GM23248 (cell line): ENCODE results near the gene STXBP6. TPM values are rescaled to one million over a fixed set of nuclear protein-coding genes. Genes with fewer than 3 reads are reported as not detected.

Source experiments
- DNase-seq: peaks from one replicate; pipeline ENCODE4 v3.0.0-alpha.2; 2015
- H2AFZ ChIP-seq: fragments of 200-600 bp; sonication (generic); 2 replicates; pipeline ENCODE4 v1.6.1; 2016; ENCODE audit warnings: antibody characterized with exemption
- H3F3A ChIP-seq: fragments of 200-600 bp; sonication (generic); 2 replicates; pipeline ENCODE4 v1.6.1; 2016; ENCODE audit warnings: mild to moderate bottlenecking, antibody characterized with exemption, mixed run types; ENCODE audit not compliant: insufficient read depth
- H3K27ac ChIP-seq: fragments of 200-600 bp; sonication (generic); 2 replicates; pipeline ENCODE4 v1.5.1; 2016; ENCODE audit warnings: mild to moderate bottlenecking
- H3K27me3 ChIP-seq: fragments of 200-600 bp; sonication (generic); replicated peaks from 2 replicates; pipeline ENCODE4 v1.6.1; 2016; ENCODE audit warnings: mild to moderate bottlenecking; ENCODE audit not compliant: insufficient read depth
- H3K36me3 ChIP-seq: fragments of 200-600 bp; sonication (generic); 2 replicates; pipeline ENCODE4 v1.6.1; 2016; ENCODE audit warnings: low read depth, mild to moderate bottlenecking
- H3K4me1 ChIP-seq: fragments of 200-600 bp; sonication (generic); 2 replicates; pipeline ENCODE4 v1.6.1; 2016; ENCODE audit warnings: mild to moderate bottlenecking; ENCODE audit not compliant: insufficient read depth
- H3K4me2 ChIP-seq: fragments of 200-600 bp; sonication (generic); one replicate; pipeline ENCODE4 v1.6.1; 2016; ENCODE audit warnings: mild to moderate bottlenecking; ENCODE audit not compliant: unreplicated experiment
- H3K4me3 ChIP-seq: fragments of 200-600 bp; sonication (generic); 2 replicates; pipeline ENCODE4 v1.5.1; 2016; ENCODE audit warnings: mild to moderate bottlenecking
- H3K79me2 ChIP-seq: fragments of 200-600 bp; sonication (generic); 2 replicates; pipeline ENCODE4 v1.6.1; 2016; ENCODE audit warnings: mild to moderate bottlenecking; ENCODE audit not compliant: insufficient read depth
- H3K9ac ChIP-seq: fragments of 200-600 bp; sonication (generic); 2 replicates; pipeline ENCODE4 v1.6.1; 2016; ENCODE audit warnings: mild to moderate bottlenecking
- H3K9me2 ChIP-seq: fragments of 200-600 bp; sonication (generic); 2 replicates; pipeline ENCODE4 v1.6.1; 2016; ENCODE audit warnings: mixed run types, mild to moderate bottlenecking, moderate library complexity; ENCODE audit not compliant: insufficient read depth
- H3K9me3 ChIP-seq: fragments of 200-600 bp; sonication (generic); one replicate; pipeline ENCODE4 v1.6.1; 2017; ENCODE audit warnings: low read depth
- H4K20me1 ChIP-seq: fragments of 200-600 bp; sonication (generic); 2 replicates; pipeline ENCODE4 v1.6.0; 2016; ENCODE audit not compliant: insufficient read depth
- EZH2 ChIP-seq: fragments of 200-600 bp; sonication (generic); IDR thresholded peaks from 2 replicates; pipeline ENCODE4 v1.6.1; 2018; ENCODE audit warnings: antibody characterized with exemption, mild to moderate bottlenecking; ENCODE audit not compliant: insufficient read depth, poor library complexity, severe bottlenecking
- EZH2phosphoT487 ChIP-seq: fragments of 200-600 bp; sonication (generic); IDR thresholded peaks from 2 replicates; pipeline ENCODE4 v1.6.1; 2018; ENCODE audit warnings: antibody characterized with exemption, moderate library complexity, mild to moderate bottlenecking, low read depth; ENCODE audit not compliant: insufficient read depth
- whole genome bisulfite sequencing, 2 experiments: methylation state at CpG; one replicate each; pipeline ENCODE4 v1.1.6; 2015 to 2017; ENCODE audit warnings: low lambda C conversion rate in 2 of 2, low coverage in 1 of 2; ENCODE audit errors: missing lambda C conversion rate in 2 of 2; 5-methylcytosine and 5-hydroxymethylcytosine counted together
- in situ Hi-C: fragments of 300-500 bp; cut with MboI; formaldehyde crosslinking; loops from 2 replicates; pipeline ENCODE4 v1.15.0; 2020
- polyA plus RNA-seq: library from polyadenylated mRNA; unstranded; fragments of >200 nt; fragmentation: Nextera tagmentation; extraction: Ambion mirVana; gene quantifications from 2 replicates; pipeline ENCODE4 v1.2.1, GENCODE V29; 2016
- total RNA-seq: library from RNA; depleted of rRNA; stranded (reverse); fragments of >200 nt; shearing (Covaris generic); gene quantifications from 2 replicates; pipeline ENCODE4 v1.2.3, GENCODE V29; 2014; rRNA removed

STXBP6 gene
- 13.9 and 14.4 TPM in 2 replicates for total RNA-seq
- polyA plus RNA-seq: 16.9 and 19.6 TPM in 2 replicates

DNA sequence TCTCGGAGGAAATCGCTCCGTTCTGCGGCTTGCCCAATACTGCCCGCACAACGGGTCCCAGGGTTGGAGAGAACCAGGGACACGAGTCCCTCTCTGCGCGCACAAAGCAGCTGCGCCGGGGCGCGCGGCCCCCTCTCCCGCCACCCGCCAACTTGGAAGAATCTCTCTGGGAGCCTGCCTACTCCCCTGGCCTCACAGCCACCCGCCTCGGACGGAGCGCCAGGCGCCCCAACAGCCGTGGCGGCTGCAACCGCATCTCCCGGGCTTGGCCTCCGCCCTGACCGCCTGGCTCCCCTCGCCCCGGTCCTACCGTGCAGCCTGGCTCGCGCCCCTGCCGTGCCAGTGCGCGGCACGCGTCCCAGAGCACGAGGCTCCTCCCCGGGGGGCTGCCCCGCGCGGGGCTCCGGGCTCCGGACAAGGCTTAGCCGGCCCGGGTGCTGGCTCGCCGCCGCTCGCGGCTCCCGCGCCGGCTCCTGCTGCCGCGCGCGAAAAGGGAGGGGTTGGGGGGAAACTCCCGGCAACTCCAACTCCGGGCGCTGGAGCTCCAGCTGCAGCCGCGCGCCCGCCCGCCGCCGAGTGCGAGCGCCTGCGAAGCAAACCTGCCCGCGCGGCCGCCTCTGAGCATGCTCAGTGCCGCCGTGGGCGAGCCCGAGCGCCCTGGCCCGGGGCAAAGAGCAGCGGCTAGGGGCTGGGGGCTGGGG, at the start of gene STXBP6:
Gene STXBP6 (minus strand): TSS at position 580 of the 701 bp plus-strand sequence. CDS start 75,329 bp downstream, outside the sequence.
- Histone ChIP-seq H3F3A (peaks cover 11% of the 10 kb centered on the region; the same call in 1 of the 2 replicates), H3K4me3 (peak within 1 kb of the TSS; percentile 87), H3K4me2 (peak within 1 kb of the TSS; percentile 93), H3K9me2 (no peaks in the 10 kb centered on the region), H3K27ac (peak within 1 kb of the TSS; percentile 61), H3K27me3 (no peaks in the 10 kb centered on the region), H3K4me1 (peaks cover 18% of the 10 kb centered on the region), H3K36me3 (no peaks in the 10 kb centered on the region), H3K9me3 (no peaks in the 10 kb centered on the region), H2AFZ (peak within 1 kb of the TSS; percentile 81), H3K79me2 (peaks cover 24% of the 10 kb centered on the region), H3K9ac (peak within 1 kb of the TSS; percentile 82), H4K20me1 (no peaks in the 10 kb centered on the region)
- in situ Hi-C loops: loop anchor here (10.0 kb wide), 1 partner anchor 235 kb away; no protein-coding TSS in a partner anchor
- WGBS, 2 experiments: 1 to 2% methylated on average over 48 to 50 of the region's 82 CpGs
- TF ChIP-seq EZH2 (no peak), EZH2phosphoT487 (no peak)
- peak; percentile 92 for DNase-seq

DNA sequence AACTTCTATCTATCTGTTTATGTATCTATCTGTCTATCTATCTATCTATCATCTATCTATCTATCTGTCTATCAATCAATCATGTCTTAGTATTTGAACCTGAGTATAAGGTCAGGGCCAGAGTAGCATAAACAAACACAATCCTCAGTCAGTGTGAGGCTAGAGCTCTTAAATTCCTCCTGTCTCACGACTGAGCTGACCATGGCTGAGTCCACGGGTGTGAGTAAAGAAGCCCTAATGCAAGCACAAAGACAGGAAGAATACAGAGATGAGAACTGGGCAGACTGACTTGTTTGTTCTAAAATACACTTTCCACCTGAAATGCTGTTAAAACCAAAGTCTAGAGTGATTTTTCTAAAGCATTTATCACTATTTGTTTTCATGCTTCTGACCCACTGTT, 47.2 kb upstream of the STXBP6 start:
- Histone ChIP-seq H3K79me2 (no peaks in the 10 kb centered on the region), H3K4me1 (peaks cover 6% of the 10 kb centered on the region), H3K9ac (no peak overlapping the region), H3K4me2 (no peak overlapping the region), H3K36me3 (no peaks in the 10 kb centered on the region), H3F3A (no peaks in the 10 kb centered on the region), H3K27ac (no peak overlapping the region), H4K20me1 (no peaks in the 10 kb centered on the region), H3K9me3 (no peaks in the 10 kb centered on the region), H3K4me3 (no peak overlapping the region), H3K9me2 (no peaks in the 10 kb centered on the region), H3K27me3 (no peaks in the 10 kb centered on the region), H2AFZ (no peak overlapping the region)
- in situ Hi-C loops: no loop called here
- no peak for DNase-seq
- 44 to 56% methylated on average over 2 of the region's 2 CpGs for WGBS, 2 experiments
- no peak for TF ChIP-seq EZH2
- no peak for TF ChIP-seq EZH2phosphoT487

DNA sequence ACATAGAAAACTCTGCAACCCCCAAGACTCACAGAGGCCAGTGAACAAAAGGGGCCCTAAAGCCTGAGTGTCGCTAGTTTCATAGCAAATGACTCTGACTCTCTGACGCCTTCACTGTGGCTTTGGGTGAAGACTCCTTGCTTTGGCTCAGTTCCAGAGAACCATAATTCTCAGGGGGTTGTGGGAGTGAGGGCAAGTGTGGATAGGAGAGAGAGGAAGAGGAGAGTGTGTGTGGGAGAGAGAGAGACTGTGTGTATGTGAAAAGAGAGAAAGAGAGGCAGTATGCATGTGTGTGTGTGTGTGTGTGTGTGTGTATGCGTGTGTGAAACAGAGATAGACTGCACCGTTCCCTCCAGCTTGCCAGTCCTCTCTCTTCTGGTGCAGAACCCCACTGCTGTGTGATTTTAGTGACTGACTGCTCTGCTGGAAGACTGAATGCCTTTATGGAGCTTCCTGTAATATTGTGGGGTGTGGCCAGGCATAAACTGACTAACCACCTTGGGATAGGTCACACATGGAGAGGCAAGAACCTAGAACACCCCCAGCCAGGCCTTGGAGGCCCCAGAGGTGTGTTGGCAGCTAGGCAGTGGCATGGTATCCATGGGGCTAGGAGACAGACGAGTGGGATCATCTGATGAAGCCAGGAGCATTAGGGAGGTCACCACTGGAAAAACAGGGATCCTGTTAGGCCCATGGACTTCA, 45.9 kb upstream of the STXBP6 start:
- no peak overlapping the region for H3K4me2 ChIP-seq
- peaks cover 17% of the 10 kb centered on the region for H3K4me1 ChIP-seq
- no peaks in the 10 kb centered on the region for H3K27me3 ChIP-seq
- in situ Hi-C loops: no loop called here
- no peaks in the 10 kb centered on the region for H4K20me1 ChIP-seq
- no peak for DNase-seq
- H3K36me3 ChIP-seq: no peaks in the 10 kb centered on the region
- 73 to 79% methylated on average over 5 of the region's 5 CpGs for WGBS, 2 experiments
- no peak overlapping the region for H3K27ac ChIP-seq
- TF ChIP-seq EZH2: no peak
- no peak for TF ChIP-seq EZH2phosphoT487
- H3F3A ChIP-seq: peaks cover 3% of the 10 kb centered on the region; the same call in 1 of the 2 replicates
- no peak overlapping the region for H3K4me3 ChIP-seq
- no peaks in the 10 kb centered on the region for H3K9me3 ChIP-seq
- H3K9me2 ChIP-seq: no peaks in the 10 kb centered on the region
- H2AFZ ChIP-seq: no peak overlapping the region
- no peaks in the 10 kb centered on the region for H3K79me2 ChIP-seq
- H3K9ac ChIP-seq: no peak overlapping the region

DNA sequence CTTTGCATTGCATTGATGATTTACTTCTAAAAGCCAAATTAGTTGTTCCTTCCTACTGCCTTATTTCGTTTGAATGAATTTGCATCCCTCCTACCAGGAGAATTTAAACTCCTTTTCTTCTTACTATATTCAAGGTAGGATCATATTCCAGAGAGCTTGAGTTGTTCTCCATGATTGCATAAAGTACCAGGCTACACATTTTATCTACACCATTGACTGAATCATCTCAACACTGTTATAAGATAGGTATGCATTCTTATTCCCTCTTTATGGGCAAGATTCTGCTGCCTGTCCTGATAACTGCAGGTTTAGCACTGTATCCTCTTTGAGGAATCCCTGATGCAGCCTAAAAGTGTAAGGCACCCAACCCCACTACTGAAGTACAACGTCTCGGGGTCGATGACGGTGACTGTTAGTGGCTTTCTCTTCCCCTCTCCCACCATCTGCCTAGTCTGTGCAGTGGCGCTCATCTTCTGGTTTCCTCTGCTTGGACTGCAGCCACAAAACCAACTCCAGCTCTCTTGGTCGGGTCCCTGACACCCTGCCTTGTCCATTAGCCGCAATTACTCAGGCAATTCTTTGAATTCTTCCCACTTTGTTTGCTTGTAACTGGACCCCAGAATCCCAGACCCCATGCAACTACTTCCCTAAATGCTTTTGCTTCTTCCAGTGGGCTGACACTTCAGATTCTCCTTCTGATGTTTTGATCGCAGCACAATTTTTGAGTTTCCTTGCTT, 44.4 kb upstream of the STXBP6 start:
- no peaks in the 10 kb centered on the region for H3K79me2 ChIP-seq
- DNase-seq: peak; percentile 14

More for the DNA sequence above, 44.4 kb upstream of the STXBP6 start:
- 87 to 89% methylated on average over 7 to 9 of the region's 9 CpGs for WGBS, 2 experiments
- Histone ChIP-seq H3K4me2 (no peak overlapping the region), H3K4me1 (peaks cover 22% of the 10 kb centered on the region), H3K9me3 (no peaks in the 10 kb centered on the region), H3K27ac (no peak overlapping the region), H3K9ac (no peak overlapping the region), H3K9me2 (no peaks in the 10 kb centered on the region), H2AFZ (no peak overlapping the region), H3K36me3 (no peaks in the 10 kb centered on the region), H3K4me3 (no peak overlapping the region), H3F3A (peaks cover 10% of the 10 kb centered on the region; the same call in 1 of the 2 replicates), H4K20me1 (no peaks in the 10 kb centered on the region), H3K27me3 (no peaks in the 10 kb centered on the region)
- in situ Hi-C loops: no loop called here
- TF ChIP-seq EZH2 (no peak), EZH2phosphoT487 (no peak)
